Heart left ventricle (tissue), 13 donors: ENCODE data around the gene LRBA.

Source experiments
- CTCF ChIP-seq, 12 donors: fragments of 200-600 bp; sonication (generic) in 4 of 12; IDR thresholded peaks; one replicate each; pipeline versions ENCODE4 v1.5.0 to v1.8.0; 2018 to 2022; ENCODE audit warnings: antibody characterized with exemption in 12 of 12, mild to moderate bottlenecking in 5 of 12
- POLR2A ChIP-seq, 2 donors: fragments of 450-650 bp; IDR thresholded peaks; one replicate each; pipeline ENCODE4 v1.6.1; 2017; ENCODE audit warnings: antibody characterized with exemption in 2 of 2, mild to moderate bottlenecking in 2 of 2, moderate library complexity in 2 of 2
- donor health status: ischemic (EF 13 %, LVEDD 7.1; RV severe dilation, severe dysfunction).
- donor health status: DM: no; HTN: yes; CAD: no.
- donor health status: DM: no; HTN: no; CAD: no.
- donor health status: ischemic (EF 25% LVEDD 6.9; RV normal size, moderate dysfunction).
- donor health status: ischemic (EF 25% LVEDD 5.7; RV mildly dilated, moderate dysfunction).
- donor health status: ischemic (EF 35%, LVEDD 5.7; RV mildly dilated, moderate dysfunction).
- donor health status: nonischemic (EF 11% LVEDD 7.7; RV severe dilation, severe dysfunction).
- donor health status: DM: yes; HTN: yes; CAD: no.
- donor health status: PGD.
- donor health status: ischemic (EF 29% LVEDD 5.4; RV normal size, mild dysfunction).
- donor health status: nonischemic (EF 23%, LVEDD 6.1; RV moderate dilation, normal function).

GRCh38 chr4:150586162-150586810 lies 428.8 kb downstream of the LRBA start:
- TF ChIP-seq POLR2A (IDR thresholded peaks at IDR 0.05), result no peak
- no peak for TF ChIP-seq CTCF (IDR thresholded peaks at IDR 0.05)
